A549 (cell line): ENCODE results near the gene EXOG.

ENCODE experiments used
- CTCF ChIP-seq: fragments of >200 bp; sonication (Bioruptor Twin); formaldehyde crosslinking; IDR thresholded peaks from 3 replicates; pipeline ENCODE4 v1.5.1; 2016
- E2F6 ChIP-seq: IDR thresholded peaks from 2 replicates; pipeline ENCODE4 v1.6.1; 2012; ENCODE audit warnings: low read depth, borderline replicate concordance
- HOXA7 ChIP-seq: fragments of 250-450 bp; sonication (Bioruptor Pico); IDR thresholded peaks from 2 replicates; pipeline ENCODE4 v1.5.0; 2020; ENCODE audit warnings: mild to moderate bottlenecking, moderate library complexity
- PBX3 ChIP-seq: IDR thresholded peaks from 2 replicates; pipeline ENCODE4 v1.6.1; 2012
- RCOR1 ChIP-seq: fragments of 150-350 bp; IDR thresholded peaks from 2 replicates; pipeline ENCODE4 v1.6.1; 2014; ENCODE audit warnings: antibody characterized with exemption, low read length, low read depth

- TF ChIP-seq PBX3 (no peak), RCOR1 (no peak), HOXA7 (no peak), E2F6 (no peak), CTCF (no peak)
Observed at GRCh38 chr3:38473229-38473628, 22.9 kb upstream of the EXOG start.
